Renal cortical epithelial cell (primary cell): ENCODE measurements around the gene HTT. TPM values are rescaled to one million over a fixed set of nuclear protein-coding genes. Genes with fewer than 3 reads are reported as not detected.

ENCODE experiments used
- DNase-seq: peaks from one replicate; pipeline ENCODE4 v3.0.0-alpha.2; 2011; ENCODE audit warnings: low read depth
- total RNA-seq: library from RNA; depleted of rRNA; stranded (reverse); fragments of >200 nt; gene quantifications from 2 replicates; pipeline ENCODE4 v1.2.3, GENCODE V29; 2014

Gene HTT
- total RNA-seq, 1 donor from 2014 or later = 91.8 TPM

- no peak for DNase-seq
Measured at GRCh38 chr4:3218824-3219760, 144.6 kb downstream of the HTT start.

GRCh38 chr4:3219761-3220475 lies 145.4 kb downstream of the HTT start:
- no peak for DNase-seq

GRCh38 chr4:3220476-3221183 lies 146.1 kb downstream of the HTT start:
- DNase-seq = no peak

DNA sequence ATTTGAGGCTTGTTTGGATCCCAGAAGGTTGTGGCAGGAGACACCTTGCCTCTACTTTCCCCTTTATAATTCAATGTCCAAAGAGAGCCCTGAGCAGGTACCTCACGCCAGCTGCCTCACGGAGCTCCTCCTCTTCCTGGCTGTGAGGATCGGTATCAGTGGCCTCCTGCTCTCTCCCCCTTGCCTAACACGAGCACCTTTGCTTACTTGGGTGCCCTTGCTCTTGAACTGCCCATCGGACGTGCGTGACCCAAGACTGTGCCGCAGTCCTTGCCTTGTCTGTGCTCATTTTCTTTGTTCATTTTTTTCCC lies 146.7 kb downstream of the HTT start:
- DNase-seq = no peak

DNA sequence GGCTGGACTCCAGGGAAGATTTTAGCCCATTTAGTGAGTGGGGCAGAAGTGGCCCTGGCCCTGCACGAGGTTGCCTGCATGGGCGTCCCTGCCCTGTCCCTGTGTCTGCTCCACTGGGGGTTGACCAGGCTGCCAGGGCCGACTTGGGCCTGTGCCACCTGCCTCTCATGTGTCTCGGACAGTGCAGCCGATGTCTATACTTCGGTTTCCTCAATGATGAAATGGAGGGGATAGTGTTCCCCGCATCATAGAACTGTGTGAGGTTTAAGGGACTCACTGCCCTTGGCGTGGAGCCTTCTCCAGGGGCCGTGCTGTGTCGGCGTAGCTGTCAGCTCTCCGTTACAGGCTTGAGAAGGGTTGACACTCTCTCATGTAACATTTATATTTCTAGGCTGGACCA lies 147.5 kb downstream of the HTT start:
- DNase-seq = no peak

GRCh38 chr4:3223346-3223745 lies 148.9 kb downstream of the HTT start:
- no peak for DNase-seq

- DNase-seq = no peak
Measured at GRCh38 chr4:3223956-3224748, 149.7 kb downstream of the HTT start.

DNA sequence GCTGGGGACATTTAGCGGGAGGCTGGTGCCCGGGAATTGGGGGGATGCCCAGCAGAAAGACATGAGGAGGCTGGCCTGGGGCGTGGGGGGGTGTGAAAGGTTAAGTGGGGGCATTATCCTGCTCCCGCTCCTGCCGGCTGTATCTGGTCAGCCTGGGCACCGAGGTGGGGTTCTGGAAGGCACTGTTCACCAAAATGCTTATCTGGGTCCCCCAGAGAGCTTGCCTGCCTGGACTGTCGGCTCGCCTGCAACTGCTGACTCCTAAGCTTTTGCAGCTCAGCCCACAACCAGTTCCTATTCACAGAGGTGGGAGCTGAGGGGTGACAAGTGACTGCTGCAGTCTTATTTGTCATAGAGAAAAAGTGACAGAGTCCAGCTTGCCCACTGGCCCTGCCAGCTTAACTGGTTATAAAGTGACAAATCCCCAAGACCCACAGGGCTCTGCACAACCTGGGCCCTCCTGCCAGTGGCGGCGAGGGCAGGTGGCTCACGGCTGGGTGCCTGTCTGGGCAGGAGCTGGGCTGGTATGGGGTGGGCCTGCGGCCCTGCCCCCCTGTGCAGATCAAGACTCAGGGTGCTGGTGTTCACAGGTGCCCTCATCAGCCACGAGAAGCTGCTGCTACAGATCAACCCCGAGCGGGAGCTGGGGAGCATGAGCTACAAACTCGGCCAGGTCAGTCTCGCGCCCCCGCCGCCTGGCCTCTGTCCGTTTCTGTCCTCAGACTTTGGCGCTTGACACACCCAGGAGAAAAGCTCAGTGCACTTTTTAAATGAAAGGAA lies 150.8 kb downstream of the HTT start:
- no peak for DNase-seq

- no peak for DNase-seq
Measured at GRCh38 chr4:3225936-3226335, 151.5 kb downstream of the HTT start.

GRCh38 chr4:3226467-3226866 lies 152.0 kb downstream of the HTT start:
- DNase-seq = no peak

- DNase-seq = no peak
Measured at GRCh38 chr4:3226944-3227343, 152.5 kb downstream of the HTT start.

DNA sequence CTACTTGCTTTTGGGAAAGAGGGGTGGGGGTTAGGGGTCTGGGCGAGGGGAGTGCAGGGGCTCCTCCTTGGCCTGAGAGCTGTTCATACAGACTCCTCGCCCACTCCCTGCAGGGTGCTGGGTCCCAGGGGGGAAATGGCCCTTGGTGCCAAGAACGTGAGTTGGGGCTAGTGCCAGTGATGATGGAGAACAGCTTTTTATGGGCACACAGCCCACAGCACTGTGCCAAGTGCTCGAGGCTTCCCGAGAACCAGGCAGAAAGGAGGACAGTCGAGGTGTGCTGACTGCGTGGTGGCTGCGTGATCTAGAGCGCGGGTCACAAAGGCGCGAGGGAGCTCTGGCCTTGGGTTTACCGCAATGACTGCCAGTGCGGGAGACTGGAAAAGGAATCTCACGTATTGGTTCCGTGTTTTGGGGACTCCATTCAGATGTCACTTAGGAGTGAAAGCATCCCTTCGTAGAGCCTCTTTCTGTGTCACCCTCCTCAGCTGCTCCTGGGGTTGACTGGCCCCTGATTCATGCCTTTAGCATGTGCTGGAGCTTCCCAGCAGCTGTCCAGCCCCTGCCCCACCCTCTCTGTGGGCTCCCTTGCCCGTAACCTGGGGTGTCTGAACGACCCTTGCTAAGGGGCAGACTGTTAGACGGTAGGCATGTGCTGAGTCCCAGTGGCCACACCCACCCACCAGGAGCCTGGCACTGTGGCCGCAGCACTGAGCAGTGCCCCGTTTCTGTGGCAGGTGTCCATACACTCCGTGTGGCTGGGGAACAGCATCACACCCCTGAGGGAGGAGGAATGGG lies 153.6 kb downstream of the HTT start:
- no peak for DNase-seq

DNA sequence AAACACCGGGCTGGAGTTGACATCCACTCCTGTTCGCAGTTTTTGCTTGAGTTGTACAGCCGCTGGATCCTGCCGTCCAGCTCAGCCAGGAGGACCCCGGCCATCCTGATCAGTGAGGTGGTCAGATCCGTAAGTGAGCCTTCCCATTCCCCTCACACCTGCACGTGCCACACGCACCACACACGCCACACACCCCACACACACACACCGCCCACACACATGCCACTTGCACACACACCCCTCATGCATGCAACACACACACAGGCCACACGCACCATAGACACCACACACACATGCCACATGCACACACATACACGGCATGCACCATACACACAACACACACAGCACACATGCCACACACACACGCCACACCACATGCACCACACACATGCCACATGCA lies 154.4 kb downstream of the HTT start:
- no peak for DNase-seq

DNA sequence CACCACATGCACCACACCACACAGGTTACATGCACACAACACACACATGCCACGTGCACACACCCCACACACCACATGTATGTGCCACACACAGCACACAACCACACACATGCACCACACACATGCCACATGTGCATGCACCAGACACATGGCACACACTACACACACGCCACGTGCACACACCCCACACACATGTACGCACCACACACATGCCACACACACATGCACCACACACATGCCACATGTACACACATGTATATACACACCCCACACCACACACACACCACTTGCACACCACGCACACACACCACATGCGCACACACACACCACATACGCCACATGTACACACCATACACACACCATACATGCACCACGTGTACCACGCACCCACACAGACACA lies 154.8 kb downstream of the HTT start:
- DNase-seq = no peak

DNA sequence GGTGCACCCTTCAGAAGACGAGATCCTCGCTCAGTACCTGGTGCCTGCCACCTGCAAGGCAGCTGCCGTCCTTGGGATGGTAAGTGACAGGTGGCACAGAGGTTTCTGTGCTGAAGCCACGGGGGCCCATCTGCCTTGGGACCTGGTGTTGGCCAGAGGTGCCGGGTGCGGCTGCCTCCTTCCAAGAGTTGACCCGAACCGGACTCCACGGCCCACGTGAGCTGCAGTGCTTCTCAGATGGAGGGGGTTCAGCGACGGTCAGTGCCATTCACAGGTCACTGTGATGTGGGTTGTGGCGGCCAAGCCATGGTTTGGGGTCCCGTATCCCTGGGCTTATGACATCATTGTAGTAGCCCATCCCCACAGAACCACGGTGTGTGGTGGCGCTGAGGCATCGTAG lies 155.5 kb downstream of the HTT start:
- DNase-seq = no peak

- DNase-seq = no peak
Measured at GRCh38 chr4:3231471-3231870, 157.0 kb downstream of the HTT start.

GRCh38 chr4:3232001-3232400 lies 157.5 kb downstream of the HTT start:
- no peak for DNase-seq

- no peak for DNase-seq
Measured at GRCh38 chr4:3232871-3233271, 158.4 kb downstream of the HTT start.

GRCh38 chr4:3233391-3234071 lies 159.1 kb downstream of the HTT start:
- no peak for DNase-seq
